WERI-Rb-1 (cell line): ENCODE data around the gene DDX41.
A peak's percentile ranks its signal among the peaks of the same experiment; 100 is the strongest.

Experiments
- DNase-seq: peaks from one replicate; pipeline ENCODE4 v3.0.0-alpha.2; 2020
- H3K27ac ChIP-seq: fragments of 250-450 bp; sonication (Bioruptor Pico); 2 replicates; pipeline ENCODE4 v1.5.1; 2020; ENCODE audit warnings: mild to moderate bottlenecking, moderate library complexity
- H3K27me3 ChIP-seq: fragments of 250-450 bp; sonication (Bioruptor Pico); 2 replicates; pipeline ENCODE4 v1.5.1; 2021; ENCODE audit warnings: mild to moderate bottlenecking, low read depth, moderate library complexity; ENCODE audit not compliant: insufficient read depth, severe bottlenecking
- H3K36me3 ChIP-seq: fragments of 250-450 bp; sonication (Bioruptor Pico); 2 replicates; pipeline ENCODE4 v1.5.1; 2020; ENCODE audit warnings: mild to moderate bottlenecking, moderate library complexity
- H3K4me3 ChIP-seq: 2 replicates; pipeline ENCODE4 v1.5.1; 2011; ENCODE audit warnings: low read depth, mild to moderate bottlenecking, control low read depth, low read length
- H3K9me3 ChIP-seq: fragments of 250-450 bp; sonication (Bioruptor Pico); 2 replicates; pipeline ENCODE4 v1.5.1; 2021; ENCODE audit warnings: mild to moderate bottlenecking, moderate library complexity; ENCODE audit not compliant: severe bottlenecking
- TF ChIP-seq, protein P1 (sequence below): IDR thresholded peaks from 2 replicates; pipeline ENCODE4 v1.5.1; 2011; ENCODE audit warnings: low read depth, mild to moderate bottlenecking, control low read depth, inconsistent platforms, low read length

Gene DDX41

GRCh38 chr5:177507596-177508220, 9.1 kb downstream of the DDX41 start:
- H3K4me3 ChIP-seq = no peak overlapping the region
- no peaks in the 10 kb centered on the region for H3K27me3 ChIP-seq
- H3K9me3 ChIP-seq = no peaks in the 10 kb centered on the region
- TF ChIP-seq, protein P1, sequence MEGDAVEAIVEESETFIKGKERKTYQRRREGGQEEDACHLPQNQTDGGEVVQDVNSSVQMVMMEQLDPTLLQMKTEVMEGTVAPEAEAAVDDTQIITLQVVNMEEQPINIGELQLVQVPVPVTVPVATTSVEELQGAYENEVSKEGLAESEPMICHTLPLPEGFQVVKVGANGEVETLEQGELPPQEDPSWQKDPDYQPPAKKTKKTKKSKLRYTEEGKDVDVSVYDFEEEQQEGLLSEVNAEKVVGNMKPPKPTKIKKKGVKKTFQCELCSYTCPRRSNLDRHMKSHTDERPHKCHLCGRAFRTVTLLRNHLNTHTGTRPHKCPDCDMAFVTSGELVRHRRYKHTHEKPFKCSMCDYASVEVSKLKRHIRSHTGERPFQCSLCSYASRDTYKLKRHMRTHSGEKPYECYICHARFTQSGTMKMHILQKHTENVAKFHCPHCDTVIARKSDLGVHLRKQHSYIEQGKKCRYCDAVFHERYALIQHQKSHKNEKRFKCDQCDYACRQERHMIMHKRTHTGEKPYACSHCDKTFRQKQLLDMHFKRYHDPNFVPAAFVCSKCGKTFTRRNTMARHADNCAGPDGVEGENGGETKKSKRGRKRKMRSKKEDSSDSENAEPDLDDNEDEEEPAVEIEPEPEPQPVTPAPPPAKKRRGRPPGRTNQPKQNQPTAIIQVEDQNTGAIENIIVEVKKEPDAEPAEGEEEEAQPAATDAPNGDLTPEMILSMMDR = no peak
- peaks cover 2% of the 10 kb centered on the region; the same call in 1 of the 2 replicates for H3K36me3 ChIP-seq
- no peak for DNase-seq
- H3K27ac ChIP-seq = no peak overlapping the region

DNA sequence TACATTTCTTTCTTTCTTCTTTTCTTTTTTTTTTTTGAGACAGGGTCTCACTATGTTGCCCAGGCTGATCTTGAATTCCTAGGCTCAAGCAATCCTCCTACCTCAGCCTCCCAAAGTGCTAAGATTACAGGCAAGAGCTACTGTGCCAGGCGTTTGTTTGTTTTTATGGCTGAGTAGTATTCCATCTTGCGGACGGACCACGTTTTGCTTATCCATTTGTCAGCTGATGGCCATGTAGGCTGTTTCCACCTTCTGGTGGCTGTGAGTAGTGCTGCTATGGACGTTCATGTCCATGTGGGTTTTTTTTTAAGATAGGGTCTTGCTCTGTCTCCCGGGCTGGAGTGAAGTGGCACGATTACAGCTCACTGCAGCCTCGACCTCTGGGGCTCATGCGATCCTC, 9.6 kb downstream of the DDX41 start:
- TF ChIP-seq, protein P1 = 0 out of 2 replicates have a peak, but pooled peaks have one; percentile 3
- H3K27ac ChIP-seq = no peak overlapping the region
- no peaks in the 10 kb centered on the region for H3K27me3 ChIP-seq
- H3K9me3 ChIP-seq = no peaks in the 10 kb centered on the region
- no peak for DNase-seq
- peaks cover 2% of the 10 kb centered on the region; the same call in 1 of the 2 replicates for H3K36me3 ChIP-seq
- H3K4me3 ChIP-seq = no peak overlapping the region

DNA sequence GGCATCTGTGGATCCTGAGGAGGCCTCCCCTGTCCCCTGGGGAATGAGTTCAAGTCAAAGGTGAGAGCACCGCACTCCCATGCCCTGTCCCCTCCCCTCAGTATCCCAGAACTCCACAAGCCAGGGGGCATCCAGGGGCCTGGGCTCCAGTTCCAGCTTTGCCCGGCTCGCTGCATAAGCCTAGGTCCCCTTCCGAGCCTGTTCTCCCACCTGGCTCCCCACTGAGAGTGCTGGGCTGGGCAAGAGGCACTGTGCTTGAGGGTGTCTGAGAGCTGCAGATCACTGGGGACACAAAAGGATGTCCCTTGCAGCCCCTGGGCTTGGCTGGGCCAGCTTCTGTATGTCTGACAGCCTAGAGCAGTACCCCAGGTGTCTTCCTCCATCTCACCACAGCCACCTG, 11.7 kb downstream of the DDX41 start:
- H3K36me3 ChIP-seq = no peaks in the 10 kb centered on the region
- DNase-seq = no peak

DNA sequence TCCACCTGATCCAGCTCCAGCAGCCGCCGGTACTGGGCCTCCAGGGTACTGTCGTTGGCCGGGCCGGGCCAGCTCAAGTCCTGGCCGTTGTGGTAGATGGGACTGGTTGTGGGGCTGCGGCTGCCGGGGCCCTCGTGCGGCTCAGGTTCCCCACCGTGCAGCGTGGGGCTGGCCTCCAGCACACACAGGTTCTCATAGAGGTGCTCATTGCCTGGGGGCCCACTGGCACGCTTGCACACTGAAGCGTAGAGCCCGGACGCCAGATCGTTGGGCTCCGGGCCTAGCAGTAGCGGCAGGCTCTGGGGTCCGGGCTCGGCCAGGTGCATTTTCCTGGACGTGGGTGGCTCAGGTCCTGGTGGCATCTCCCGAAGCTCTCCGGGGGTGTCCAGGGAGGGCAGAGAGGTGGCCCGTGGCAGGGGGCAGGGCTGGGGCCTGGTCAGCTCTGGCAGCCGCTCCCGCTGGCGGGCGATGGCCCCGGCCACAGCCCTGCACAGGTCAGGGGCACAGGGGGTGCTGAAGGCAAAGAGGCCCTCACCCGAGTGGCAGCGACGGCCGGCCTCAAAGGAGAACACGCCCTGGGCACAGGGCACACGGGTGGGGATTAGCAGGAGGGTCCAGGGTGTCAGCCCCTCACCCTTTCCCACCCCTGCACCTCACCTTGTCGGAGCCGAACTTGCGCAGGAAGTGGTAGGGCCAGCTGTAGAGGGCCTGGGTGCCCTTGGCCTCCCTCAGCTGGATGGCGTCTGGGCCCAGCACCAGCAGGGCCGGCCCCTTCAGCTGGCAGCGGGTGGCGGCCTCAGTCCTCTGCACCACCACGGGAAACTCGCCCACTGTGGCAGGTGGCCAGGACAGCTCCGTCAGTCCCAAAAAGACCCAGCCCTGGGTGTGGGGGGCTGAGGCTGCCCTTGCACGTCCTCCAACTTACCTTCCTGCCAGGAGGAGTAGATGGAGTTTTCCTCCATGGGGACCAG, 12.4 kb downstream of the DDX41 start:
- Histone ChIP-seq H3K4me3 (no peak overlapping the region), H3K36me3 (no peaks in the 10 kb centered on the region)

More for the DNA sequence above, 11.7 kb downstream of the DDX41 start:
- TF ChIP-seq, protein P1 = no peak
- no peaks in the 10 kb centered on the region for H3K9me3 ChIP-seq
- H3K4me3 ChIP-seq = no peak overlapping the region
- H3K27me3 ChIP-seq = no peaks in the 10 kb centered on the region
- H3K27ac ChIP-seq = no peak overlapping the region

DNA sequence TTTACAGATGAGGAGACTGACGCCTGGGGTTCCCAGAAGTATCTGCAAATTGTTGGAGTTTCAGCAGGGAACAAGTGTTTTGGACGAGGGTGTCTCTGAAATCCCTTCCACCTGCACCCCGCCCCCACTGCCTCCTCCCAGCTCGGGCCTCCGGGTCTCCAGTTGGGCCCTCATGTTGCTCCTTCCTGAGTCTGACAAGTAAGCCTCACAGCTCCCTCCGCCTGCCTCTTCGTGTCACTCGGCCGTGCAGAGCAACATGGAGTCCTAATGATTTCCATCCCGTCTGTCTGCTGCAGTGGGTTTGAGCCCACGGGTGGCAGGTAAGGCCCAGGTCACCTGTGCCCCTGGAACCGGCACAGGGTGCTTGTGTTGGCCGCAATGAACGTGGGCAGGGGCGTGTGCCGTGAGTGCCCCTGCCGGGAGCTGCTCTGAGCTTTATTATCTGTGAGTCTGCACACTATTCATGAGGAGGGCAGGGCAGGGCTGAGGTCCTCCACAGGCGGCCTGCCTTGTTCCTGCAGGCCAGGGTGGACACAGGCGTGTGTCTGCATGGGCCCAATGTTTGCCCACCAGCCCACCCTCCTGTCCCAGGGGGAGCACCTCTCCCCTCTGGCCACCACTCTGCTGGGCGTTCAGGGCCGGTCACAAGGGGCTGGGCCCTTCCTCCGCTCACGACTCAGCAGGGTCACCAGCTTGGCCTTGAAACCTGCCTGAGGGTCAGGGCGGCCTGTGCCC, 13.2 kb downstream of the DDX41 start:
- Histone ChIP-seq H3K27ac (no peak overlapping the region), H3K36me3 (no peaks in the 10 kb centered on the region)
- TF ChIP-seq, protein P1 = no peak

More for the DNA sequence above, 12.4 kb downstream of the DDX41 start:
- Histone ChIP-seq H3K27me3 (no peaks in the 10 kb centered on the region), H3K27ac (no peak overlapping the region), H3K9me3 (no peaks in the 10 kb centered on the region)
- DNase-seq = no peak
- TF ChIP-seq, protein P1 = no peak

More for the DNA sequence above, 13.2 kb downstream of the DDX41 start:
- no peak overlapping the region for H3K4me3 ChIP-seq
- H3K9me3 ChIP-seq = no peaks in the 10 kb centered on the region
- DNase-seq = no peak
- no peaks in the 10 kb centered on the region for H3K27me3 ChIP-seq
